Posterior vena cava (tissue), 2 donors: ENCODE results near the gene COL4A1. TPM values are rescaled to one million over a fixed set of nuclear protein-coding genes. Genes with fewer than 3 reads are reported as not detected.

Source experiments
- DNase-seq: peaks from one replicate; pipeline ENCODE4 v3.0.0-alpha.2; 2020; ENCODE audit warnings: low spot score
- intact Hi-C, 2 donors: fragments of 100-400 bp; cut with DNase I; formaldehyde crosslinking; loops; one replicate each; pipeline versions ENCODE4 v1.14.1 to v1.14.2; 2022 to 2023
- total RNA-seq, 2 donors: library from RNA; stranded (reverse); fragmentation: NEBNext Ultra II Directional; extraction: Animal tissue kit (Norgen Biotek cat#: 25700); gene quantifications; one replicate each; pipeline ENCODE4 v1.2.1, GENCODE V29; 2021
- donor health status: DM: yes; HTN: yes; CAD: no.
- donor health status: DM: yes; HTN: yes; CAD: no.

Gene COL4A1
- total RNA-seq, 2 donors from 2014 or later: 830 to 1,061 TPM

DNA sequence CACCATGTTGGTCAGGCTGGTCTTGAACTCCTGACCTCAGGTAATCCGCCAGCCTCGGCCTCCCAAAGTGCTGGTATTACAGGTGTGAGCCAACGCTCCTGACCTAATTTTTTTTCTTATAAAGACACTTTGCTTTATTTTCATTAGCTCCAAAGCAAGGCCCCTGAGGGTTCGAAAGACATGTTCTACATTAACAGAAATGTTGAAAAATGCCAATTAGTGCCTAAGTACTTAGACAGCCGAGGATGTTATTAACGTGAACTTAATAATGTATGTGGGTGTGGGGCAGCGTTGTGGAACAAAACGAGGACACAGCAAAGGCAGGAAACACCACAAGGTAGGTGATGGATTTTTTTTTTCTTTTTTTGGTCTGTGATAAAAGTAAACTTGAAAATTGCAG is 82.4 kb downstream of the COL4A1 start:
- intact Hi-C loops: loop anchor here in 1 of 2 donors (5.0 to 10.0 kb wide), 2 partner anchors 83 to 200 kb away; partner anchors contain the start of genes COL4A1 and COL4A2
- DNase-seq: no peak

DNA sequence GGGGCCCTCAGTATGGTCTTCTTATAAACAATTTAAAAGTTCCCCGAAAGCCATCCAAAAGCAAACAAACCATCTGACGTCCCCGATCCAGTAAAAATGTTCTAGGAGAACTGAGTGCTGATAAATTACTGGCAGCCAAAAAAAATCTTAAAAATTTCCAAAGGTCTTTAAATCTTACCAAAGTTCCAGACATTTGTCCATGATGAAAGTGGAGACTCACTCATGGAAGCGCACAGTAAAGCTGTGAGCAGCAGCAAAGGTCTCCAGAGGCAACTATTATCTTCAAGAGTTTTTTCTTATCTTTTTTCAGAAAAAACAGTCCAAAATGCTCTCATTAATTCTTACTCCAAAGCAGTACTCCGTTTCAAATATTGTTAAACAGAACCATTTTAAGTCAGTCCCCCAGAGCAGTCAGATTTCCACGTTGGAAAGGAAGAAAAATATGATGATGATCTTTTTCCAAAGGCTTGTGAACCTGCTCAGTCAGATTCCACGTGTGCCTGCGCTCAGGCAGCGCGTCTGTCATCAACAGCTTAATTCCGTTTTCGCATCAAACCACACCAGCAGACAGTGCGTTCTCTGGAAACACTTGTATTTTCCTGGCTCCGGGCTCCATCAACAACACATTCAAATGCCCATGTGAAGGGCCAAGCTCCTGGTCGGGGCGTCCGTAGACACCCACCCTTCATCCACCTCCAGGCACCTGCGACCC is 85.4 kb downstream of the COL4A1 start:
- DNase-seq: no peak
- intact Hi-C loops: loop anchor here in 1 of 2 donors (5.0 to 10.0 kb wide), 2 partner anchors 86 to 203 kb away; partner anchors contain the start of genes COL4A1 and COL4A2

DNA sequence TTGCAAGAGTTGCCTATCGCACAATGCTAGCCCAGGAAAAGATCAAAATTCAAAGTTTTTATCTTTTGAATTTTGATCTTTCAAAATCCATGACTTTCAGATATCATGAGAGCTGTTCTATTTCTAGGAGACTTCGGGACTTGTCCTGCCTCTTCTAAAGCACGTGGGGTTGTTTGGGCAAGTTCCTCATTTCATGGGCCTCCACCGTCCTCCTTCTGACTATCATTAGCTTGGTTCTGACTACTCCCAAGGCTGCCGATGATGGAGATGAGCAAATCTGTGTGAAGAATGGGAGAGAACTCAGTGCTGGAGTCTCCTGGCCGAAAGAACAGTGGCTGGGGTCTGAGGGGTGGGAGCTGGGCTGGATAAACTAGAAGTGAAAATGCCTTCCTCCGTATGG is 86.5 kb downstream of the COL4A1 start:
- no peak for DNase-seq
- intact Hi-C loops: loop anchor here in 1 of 2 donors (5.0 to 10.0 kb wide), 2 partner anchors 87 to 204 kb away; partner anchors contain the start of genes COL4A1 and COL4A2

DNA sequence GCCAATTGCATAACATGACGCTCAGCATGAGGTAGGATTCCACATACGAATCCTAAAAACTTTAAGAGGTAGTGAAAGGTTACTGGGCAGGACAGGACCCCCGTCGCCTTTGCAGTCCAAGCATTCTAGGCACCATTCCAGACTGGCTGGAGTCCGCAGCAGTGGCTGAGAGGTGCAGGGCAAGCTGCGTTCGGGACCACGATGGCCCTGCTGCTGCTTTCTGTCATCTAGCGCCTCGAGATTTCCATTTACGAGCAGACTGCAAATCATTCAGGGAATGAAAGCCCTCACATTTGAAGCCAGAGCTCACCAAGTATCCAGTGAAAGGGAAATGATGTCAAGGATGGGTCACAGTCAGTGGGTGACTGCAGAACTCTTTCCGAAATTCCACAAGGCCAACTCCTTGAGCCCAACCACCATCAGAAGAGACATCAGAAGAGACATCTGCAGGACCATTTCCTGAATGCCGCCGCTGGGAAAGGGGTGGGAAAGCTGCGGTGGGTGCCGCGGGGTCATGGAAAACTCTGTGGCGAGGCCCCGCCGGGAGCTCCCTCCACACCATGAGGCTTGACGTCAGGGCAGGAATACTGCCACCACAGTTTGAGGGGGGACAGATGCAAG is 88.3 kb downstream of the COL4A1 start:
- intact Hi-C loops: no loop called here
- no peak for DNase-seq

DNA sequence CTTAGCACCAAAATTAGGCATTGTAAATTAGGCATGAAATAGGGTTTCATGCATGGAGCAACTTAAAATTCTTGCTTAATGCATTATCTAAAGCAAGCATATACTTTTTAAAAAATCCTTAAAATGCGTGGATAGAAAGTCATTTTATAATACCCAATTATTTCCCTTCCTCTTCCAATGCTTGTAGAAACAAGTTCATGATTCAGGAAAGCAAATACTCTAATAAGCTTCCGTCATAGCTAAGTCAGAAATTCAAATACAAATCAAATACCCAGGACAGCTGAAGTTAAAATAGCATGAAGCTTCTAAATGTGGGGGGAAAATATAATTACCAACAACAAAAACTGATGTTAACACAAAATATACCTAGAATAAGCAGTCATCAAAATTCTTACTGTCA is 89.1 kb downstream of the COL4A1 start:
- no peak for DNase-seq
- intact Hi-C loops: no loop called here

DNA sequence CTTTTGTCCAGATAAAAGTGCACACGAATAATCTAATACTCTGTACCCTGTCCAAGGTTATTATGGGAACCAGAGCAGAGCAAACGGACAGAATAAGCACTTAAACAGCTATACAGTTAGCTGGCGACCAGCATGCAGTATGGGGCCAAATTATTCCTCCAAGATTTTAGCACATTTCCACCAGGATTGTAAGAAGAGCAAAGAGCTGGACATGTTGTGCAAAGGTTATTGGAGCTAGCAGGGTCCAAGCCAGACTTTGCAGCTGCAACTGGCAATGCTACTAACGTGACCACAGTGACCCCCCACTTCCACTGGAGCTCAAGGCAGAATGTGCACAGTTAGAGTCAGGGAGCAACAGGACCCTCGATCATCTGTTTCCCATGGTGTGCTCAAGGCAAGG is 89.9 kb downstream of the COL4A1 start:
- intact Hi-C loops: no loop called here
- no peak for DNase-seq

DNA sequence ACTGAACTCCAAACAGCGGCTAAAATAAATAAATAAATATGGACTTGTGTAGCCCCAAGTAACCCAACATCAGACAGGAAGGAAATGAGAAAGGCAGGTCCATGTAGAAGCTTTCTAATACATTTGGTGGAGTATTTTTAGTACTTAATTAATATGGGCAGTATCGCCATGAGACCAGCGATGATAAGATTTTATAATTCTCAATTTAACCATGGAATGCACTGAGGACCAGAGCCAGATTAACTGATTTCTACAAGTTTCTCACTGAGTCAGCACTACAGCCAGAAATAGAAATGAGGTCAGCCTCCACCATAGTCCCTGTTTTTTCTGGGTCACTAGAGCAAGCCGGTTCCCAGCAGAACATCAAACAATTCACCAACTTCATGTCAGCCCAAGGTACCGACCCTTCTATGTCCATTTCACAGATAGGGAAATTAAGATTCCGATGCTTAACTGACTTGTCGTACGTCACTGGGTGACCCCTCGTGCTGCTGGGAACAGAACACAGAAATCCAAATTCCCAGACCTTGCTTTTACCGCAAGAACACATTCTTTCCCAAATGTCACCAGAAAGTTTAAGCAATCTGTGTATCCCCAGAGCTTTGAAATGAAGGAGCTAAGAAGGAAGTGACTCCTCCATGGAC is 90.4 kb downstream of the COL4A1 start:
- DNase-seq: no peak
- intact Hi-C loops: no loop called here

DNA sequence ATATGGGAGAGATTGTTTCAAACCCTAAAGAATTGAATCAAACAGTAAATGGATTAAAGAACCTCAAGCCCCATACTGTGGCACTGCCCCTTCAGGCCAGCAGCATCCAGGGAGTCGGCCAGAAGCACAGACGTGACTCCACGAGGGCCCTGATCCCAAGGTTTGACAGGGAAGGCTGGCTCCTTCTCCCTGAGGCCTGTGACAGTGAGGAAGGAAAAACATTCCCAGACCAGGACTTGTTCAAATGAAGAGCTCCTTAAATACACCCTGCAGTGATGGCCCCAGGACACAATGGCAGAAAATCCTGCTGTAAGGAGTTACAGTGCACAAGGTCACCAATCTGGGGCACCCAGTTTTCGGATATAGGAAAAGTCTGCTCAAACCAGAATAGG is 91.0 kb downstream of the COL4A1 start:
- intact Hi-C loops: no loop called here
- DNase-seq: no peak

DNA sequence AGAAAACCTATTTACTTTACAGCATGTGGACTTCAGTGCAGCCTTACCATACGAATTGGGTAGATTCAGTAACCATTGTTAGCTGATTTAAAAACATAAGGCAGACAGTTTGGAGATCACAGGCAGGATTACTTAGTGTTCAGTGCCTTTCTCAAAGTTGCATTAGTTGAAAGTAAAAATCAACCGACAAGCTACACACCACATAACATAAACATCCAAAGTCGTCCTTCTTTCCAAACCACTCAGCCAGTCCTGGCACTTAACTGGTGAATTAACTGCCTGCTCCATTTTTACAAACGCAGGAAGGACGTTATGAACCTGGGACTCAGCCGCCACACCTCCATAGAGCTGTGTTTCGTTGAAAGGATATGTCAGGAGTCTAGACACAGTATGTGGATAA is 91.4 kb downstream of the COL4A1 start:
- no peak for DNase-seq
- intact Hi-C loops: no loop called here

DNA sequence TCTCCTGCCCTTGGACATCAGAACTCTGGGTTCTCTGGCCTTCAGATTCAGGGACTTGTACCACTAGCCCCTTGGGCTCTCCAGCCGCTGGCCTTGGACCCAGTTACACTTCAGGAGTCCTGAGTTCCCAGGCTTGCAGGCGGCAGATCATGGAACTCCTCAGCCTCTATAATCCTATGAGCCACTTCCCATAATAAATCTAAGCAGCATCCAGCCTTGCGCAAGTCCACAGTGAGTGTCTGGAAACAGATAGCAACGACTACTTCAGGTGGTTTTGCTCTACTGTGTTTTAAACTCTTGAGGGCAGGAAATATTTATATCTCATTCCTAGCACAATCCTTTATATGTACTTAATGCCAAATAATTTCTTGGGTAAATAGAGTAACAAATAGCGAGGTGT is 92.3 kb downstream of the COL4A1 start:
- intact Hi-C loops: no loop called here
- DNase-seq: no peak

DNA sequence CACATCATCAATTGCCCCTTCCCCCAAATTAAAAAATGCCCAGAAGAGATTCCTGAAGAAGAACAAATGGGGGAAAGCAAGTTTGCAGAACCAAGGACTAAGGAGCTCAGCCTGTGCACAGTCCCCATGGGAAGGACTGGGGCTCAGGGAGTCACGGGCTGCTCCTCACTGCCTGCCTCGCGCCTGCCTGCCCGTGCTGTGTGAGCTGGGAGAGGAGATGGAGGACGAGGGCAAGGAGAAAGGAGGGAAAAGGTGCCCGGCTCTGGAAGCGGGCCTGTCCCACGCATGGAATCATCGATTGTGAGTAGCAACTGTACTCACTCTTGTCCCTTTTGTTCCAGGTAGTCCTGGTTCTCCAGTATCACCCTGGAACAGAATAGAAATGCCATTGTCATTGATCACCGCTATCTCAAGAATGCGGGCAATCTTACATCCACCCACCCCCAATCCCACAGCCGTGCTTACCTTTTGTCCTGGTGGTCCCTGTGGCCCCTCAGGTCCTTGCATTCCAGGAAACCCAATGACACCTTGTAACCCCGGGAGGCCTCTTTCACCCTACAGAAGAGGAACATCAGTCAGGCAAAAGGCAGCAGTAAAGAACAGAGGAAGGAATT is 93.4 kb downstream of the COL4A1 start:
- DNase-seq: no peak

DNA sequence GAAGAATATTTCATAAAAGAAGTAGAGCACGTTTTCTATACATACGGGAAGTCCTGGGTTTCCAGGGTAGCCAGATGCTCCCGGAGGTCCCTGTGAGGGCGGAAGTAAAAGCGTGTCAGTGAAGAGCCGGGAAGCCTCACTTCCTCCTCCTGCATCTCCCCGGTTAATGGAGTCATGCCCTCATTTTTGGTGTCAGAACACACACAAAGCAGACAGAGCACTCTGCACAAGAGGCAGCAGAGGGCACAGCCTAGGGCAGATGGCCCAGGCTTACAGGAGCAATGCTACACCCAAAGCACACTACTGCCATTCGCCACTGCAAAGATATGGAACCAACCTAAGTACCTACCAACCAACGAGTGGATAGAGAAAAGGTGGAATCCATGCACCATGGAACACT is 94.4 kb downstream of the COL4A1 start:
- no peak for DNase-seq
- intact Hi-C loops: no loop called here

More for the DNA sequence above, 93.4 kb downstream of the COL4A1 start:
- intact Hi-C loops: no loop called here

DNA sequence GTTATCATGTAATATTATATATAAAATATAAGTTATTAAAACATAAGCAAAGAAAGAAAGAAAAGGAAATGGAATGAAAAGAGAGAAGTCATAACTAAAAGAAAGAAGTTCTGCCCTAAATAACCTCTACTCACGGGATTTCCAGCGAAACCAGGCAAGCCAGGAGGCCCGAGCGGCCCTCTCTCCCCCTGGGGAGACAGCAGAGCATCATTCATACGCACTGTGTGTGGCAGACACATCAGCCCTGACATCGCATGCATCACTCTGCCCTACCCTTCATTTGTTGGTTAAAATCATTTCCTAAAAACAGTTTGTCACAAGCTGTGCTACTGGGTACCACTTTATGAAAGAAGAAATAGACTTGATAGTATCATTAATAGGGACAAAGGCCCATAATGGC is 95.2 kb downstream of the COL4A1 start:
- DNase-seq: no peak
- intact Hi-C loops: no loop called here

DNA sequence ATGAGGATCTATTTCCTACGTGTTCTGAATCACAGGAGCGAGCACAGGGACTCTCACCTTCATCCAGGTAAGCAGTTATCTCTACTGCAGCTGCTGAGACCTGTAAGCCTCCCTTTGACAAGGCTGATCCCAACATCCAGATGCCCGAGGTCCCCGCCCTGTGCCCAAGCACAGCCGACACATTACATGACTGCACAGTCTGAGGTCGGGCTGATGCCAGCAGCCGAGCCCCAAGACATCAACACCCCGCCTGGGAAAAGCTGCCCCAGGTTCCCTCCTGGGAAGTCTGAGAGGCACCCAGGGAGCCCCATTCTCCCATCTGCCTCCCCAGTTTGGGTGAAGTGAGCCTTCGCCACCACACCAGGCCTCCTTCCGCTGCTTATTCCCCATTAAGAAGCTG is 95.9 kb downstream of the COL4A1 start:
- intact Hi-C loops: no loop called here
- no peak for DNase-seq

DNA sequence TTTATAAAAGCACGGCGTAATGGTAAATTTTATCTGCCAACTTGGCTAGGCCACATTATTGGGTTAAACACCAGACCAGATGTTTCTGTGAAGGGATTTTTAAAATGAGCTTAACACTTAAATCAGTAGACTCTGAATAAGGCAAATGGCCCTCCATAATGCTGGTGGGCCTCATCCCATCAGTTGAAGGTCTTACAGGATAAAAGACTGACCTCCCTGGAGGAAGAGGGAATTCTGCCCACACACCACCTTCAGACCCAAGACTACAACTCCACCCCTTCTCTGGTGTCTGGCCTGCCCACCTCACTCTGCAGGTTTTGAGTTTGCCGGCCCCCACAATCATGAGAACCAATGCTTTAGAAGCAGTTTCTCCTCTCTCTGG is 96.4 kb downstream of the COL4A1 start:
- intact Hi-C loops: no loop called here

DNA sequence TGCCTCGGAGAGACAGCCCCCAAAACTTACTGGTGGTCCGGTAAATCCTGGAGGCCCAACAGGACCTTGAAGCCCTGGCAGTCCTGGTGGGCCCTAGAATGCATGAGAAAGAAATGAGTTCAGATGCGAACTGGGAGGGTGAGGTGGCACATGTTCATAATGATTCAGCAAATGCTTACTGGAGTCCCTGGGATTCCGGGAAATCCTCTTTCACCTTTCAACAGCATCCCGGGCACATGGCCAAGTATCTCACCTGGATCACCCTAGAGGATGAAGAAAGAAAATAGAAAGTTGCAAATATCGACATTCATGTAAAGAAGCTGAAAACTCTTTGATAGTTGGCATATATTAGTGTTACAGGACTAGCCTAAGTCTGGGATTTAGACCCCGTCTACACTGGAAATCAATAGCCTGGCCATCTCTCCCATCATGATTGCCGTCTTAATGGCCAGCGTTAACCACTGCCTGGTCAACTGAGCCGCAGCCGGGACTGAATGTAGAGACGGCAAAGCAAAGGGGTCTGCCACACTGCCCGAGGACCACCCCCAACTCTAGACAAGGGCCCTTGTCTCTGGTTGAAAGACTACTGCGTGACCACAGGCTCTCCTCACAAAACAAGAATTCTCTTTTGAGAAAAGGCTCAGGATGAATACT is 96.9 kb downstream of the COL4A1 start:
- DNase-seq: peak; percentile 55
- intact Hi-C loops: no loop called here

More for the DNA sequence above, 96.4 kb downstream of the COL4A1 start:
- no peak for DNase-seq

DNA sequence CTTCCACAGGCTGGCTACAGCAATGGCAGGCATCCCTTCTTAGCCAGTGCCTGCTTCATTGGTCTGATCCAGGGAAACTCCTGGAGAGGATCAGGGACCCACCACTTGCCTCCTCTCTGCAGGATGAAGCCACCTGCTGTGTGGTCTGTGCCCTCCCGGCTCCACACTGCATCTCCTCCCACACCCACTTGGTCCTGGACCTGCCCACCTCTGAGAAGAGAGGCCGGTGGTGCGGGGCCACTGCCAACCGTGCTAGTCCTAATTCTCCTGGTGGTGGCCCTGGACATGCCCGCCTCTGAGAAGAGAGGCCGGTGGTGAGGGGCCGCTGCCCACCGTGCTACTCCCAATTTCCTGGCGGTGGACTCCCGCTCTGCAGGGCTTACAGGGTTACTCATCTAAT is 98.8 kb downstream of the COL4A1 start:
- peak; percentile 64 for DNase-seq
- intact Hi-C loops: no loop called here

DNA sequence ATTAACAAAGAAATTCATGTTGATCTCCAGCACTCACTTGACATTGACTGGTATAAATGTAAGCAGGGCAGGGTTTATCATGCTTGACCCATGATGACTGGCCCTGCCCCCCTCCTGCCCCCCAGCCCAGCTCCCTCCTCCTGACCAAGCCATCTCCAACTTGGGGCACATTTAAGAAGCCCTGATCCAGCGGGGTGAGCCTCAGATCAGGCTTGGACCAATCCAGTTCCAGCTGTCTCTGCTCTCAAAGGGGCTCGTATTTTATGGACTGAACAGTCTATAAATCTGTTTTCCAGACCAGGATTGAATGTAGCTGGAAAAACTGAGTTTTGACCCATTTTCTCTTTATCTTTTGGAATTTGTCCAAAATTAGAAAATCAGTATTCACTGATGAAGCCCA is 100.0 kb downstream of the COL4A1 start:
- peak; percentile 26 for DNase-seq
- intact Hi-C loops: no loop called here

DNA sequence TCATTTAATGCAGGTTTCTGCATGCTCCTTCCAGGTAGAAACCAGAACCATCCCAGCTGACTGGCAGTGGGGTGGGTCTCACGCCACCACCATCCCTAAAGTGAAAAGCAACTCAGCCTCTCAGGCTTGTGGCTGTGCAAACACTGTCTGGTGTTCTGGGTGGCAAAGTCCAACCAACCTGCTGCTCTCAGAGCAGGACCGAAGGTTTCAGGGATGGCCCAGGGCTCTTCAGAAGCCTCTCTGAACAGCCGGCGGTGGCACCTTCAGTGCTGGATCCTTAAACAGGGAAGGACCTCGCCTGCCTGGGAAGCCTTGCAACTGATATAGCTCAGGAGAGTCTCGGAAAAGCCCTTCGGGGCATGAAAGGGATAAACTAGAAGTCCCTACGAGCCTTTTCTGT is 100.8 kb downstream of the COL4A1 start:
- intact Hi-C loops: no loop called here
- DNase-seq: peak; percentile 47

DNA sequence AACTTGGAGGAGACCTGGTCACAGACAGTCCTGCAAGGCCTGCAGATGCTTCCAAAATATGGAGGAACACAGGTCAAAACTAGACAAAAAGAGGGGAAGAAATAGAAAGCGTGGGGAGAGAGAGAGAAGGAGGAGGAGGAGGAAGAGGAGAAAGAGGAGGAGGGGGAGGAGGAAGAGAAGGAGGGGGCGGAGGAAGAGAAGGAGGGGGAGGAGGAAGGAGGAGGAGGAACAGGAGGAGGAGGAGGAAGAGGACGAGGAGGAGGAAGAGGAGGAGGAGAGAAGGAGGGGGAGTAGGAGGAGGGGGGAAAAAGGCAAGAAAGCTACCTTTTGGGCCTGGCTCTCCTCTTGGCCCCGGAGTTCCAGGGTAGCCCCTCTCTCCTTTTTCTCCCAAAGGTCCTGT is 105.8 kb downstream of the COL4A1 start:
- DNase-seq: no peak
- intact Hi-C loops: no loop called here
